T-cell (primary cell): Measurements from ENCODE around the gene NDUFS2. TPM values are rescaled to one million over a fixed set of nuclear protein-coding genes. Genes with fewer than 3 reads are reported as not detected.
A peak's percentile ranks its signal among the peaks of the same experiment; 100 is the strongest.
"Not testable (repeated sequence)": the region's sequence is repeated elsewhere in the genome, so short reads cannot be mapped to it uniquely, and the experiment has no call there.

Experiments used
- ATAC-seq, 4 experiments: fragments of 200-7000 bp in 3 of 4; fragments of 150-1000 bp in 1 of 4; cut with Tn5 transposase; replicated peaks in 1 of 4; 1 replicate in 3 of 4; 2 replicates in 1 of 4; pipeline ENCODE4 v1.10.0; 2021; ENCODE audit warnings: moderate library complexity in 3 of 4, mild to moderate bottlenecking in 2 of 4, moderate number of reproducible peaks in 1 of 4
- CTCF ChIA-PET, 2 donors: fragments of 300-600 bp; sonication (Branson Sonifier 250); formaldehyde crosslinking; loops; one replicate each; lab custom pipeline; 2022; ENCODE audit warnings: antibody characterized with exemption in 2 of 2; lab: Charles Lee
- POLR2A ChIA-PET, 2 donors: fragments of 300-600 bp; sonication (Branson Sonifier 250); formaldehyde crosslinking; loops; one replicate each; lab custom pipeline; 2022; ENCODE audit warnings: antibody characterized with exemption in 2 of 2; lab: Charles Lee
- DNase-seq, 35 experiments: peaks; one replicate each; pipeline versions ENCODE4 v3.0.0 to v3.0.0-alpha.2; 2013 to 2023
- H3K27ac ChIP-seq: one replicate; pipeline ENCODE4 v1.5.1; 2013; ENCODE audit warnings: low read length
- H3K27me3 ChIP-seq, 2 experiments: replicated peaks in 1 of 2; 1 replicate in 1 of 2; 2 replicates in 1 of 2; pipeline versions ENCODE4 v1.6.1 to v1.7.0; 2013; ENCODE audit warnings: low read length in 1 of 2, mixed read lengths in 1 of 2; ENCODE audit not compliant: control insufficient read depth in 2 of 2, insufficient read depth in 2 of 2; ENCODE audit errors: extremely low read depth in 1 of 2
- H3K36me3 ChIP-seq, 2 donors: 1 replicate in 1 of 2; 2 replicates in 1 of 2; pipeline versions ENCODE4 v1.6.1 to v1.7.0; 2013; ENCODE audit warnings: low read length in 1 of 2; ENCODE audit not compliant: control insufficient read depth in 2 of 2, insufficient read depth in 1 of 2; ENCODE audit errors: extremely low read depth in 1 of 2
- H3K4me1 ChIP-seq, 2 experiments: 1 replicate in 1 of 2; 2 replicates in 1 of 2; pipeline versions ENCODE4 v1.6.1 to v1.7.0; 2013; ENCODE audit warnings: low read length in 2 of 2, mixed read lengths in 1 of 2; ENCODE audit not compliant: insufficient read depth in 2 of 2, control insufficient read depth in 1 of 2; ENCODE audit errors: extremely low read depth in 1 of 2
- H3K4me3 ChIP-seq, 2 donors: 1 replicate in 1 of 2; 2 replicates in 1 of 2; pipeline versions ENCODE4 v1.5.1 to v1.7.0; 2013; ENCODE audit warnings: mild to moderate bottlenecking in 2 of 2, low read length in 1 of 2, moderate library complexity in 1 of 2; ENCODE audit not compliant: control insufficient read depth in 1 of 2; ENCODE audit errors: extremely low read depth in 1 of 2
- H3K9me3 ChIP-seq: 2 replicates; pipeline ENCODE4 v1.7.0; 2013
- H3K27ac Mint-ChIP-seq, 2 donors: one replicate each; pipeline ENCODE4 v1.8.0; 2020 to 2021; ENCODE audit warnings: mild to moderate bottlenecking in 2 of 2, mixed read lengths in 2 of 2
- H3K27me3 Mint-ChIP-seq, 2 donors: one replicate each; pipeline ENCODE4 v1.8.0; 2021 to 2022; ENCODE audit warnings: mixed read lengths in 2 of 2
- H3K36me3 Mint-ChIP-seq: one replicate; pipeline ENCODE4 v1.8.0; 2021; ENCODE audit warnings: mixed read lengths
- H3K4me1 Mint-ChIP-seq, 3 donors: one replicate each; pipeline ENCODE4 v1.8.0; 2020 to 2022; ENCODE audit warnings: mixed read lengths in 3 of 3, mild to moderate bottlenecking in 1 of 3
- H3K4me3 Mint-ChIP-seq, 3 donors: one replicate each; pipeline ENCODE4 v1.8.0; 2020 to 2022; ENCODE audit warnings: mild to moderate bottlenecking in 3 of 3, mixed read lengths in 3 of 3, moderate library complexity in 3 of 3
- H3K9me3 Mint-ChIP-seq, 3 donors: one replicate each; pipeline ENCODE4 v1.8.0; 2020 to 2022; ENCODE audit warnings: mixed read lengths in 3 of 3
- WGBS: methylation state at CpG from one replicate; pipeline ENCODE4 v1.1.5; 2013; ENCODE audit warnings: missing lambda C conversion rate; ENCODE audit not compliant: insufficient coverage; 5-methylcytosine and 5-hydroxymethylcytosine counted together
- total RNA-seq, 35 experiments: library from RNA in 6 of 35; stranded (reverse) in 6 of 35; fragments of 120-200 nt in 1 of 35; gene quantifications; one replicate each; pipeline versions ENCODE4 v1.2.1 to v1.2.4 and lab custom pipeline; 2013 to 2026

The NDUFS2 gene
- total RNA-seq, 5 donors from 2014 or later (not counting 1 experiment from before 2014, with no cell fraction given): 57.3 to 92.2 (median 88.2) TPM

DNA sequence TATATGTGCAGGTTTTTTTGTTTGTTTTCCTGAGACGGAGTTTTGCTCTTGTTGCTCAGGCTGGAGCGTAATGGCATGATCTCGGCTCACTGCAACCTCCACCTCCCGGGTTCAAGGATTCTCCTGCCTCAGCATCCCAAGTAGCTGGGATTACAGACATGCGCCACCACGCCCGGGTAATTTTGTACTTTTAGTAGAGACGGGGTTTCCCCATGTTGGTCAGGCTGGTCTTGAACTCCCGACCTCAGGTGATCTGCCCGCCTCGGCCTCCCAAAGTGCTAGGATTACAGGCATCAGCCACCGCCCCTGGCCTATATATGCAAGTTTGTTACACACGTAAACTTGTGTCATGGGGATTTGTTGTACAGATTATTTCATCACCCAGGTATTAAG, 22.5 kb downstream of the NDUFS2 start:
- Histone ChIP-seq H3K36me3 (peaks cover 4 to 20% of the 10 kb centered on the region in 2 donors), H3K4me1 (peaks cover 17 to 31% of the 10 kb centered on the region in 2 experiments)
- H3K27ac Mint-ChIP-seq: peak overlapping the region in 1 of 2 donors; percentile 96
- ATAC-seq, H3K9me3 ChIP-seq, H3K27ac ChIP-seq, H3K4me3 ChIP-seq, POLR2A ChIA-PET, DNase-seq, H3K4me3 Mint-ChIP-seq, H3K9me3 Mint-ChIP-seq, H3K27me3 ChIP-seq, H3K27me3 Mint-ChIP-seq: not testable (repeated sequence)
- peaks cover 13% of the 10 kb centered on the region for H3K36me3 Mint-ChIP-seq
- CTCF ChIA-PET: interaction anchor here (0.7 to 2.8 kb wide), 5 partner anchors 20 to 157 kb away, joined by 3 to 76 read pairs (median 3); partner anchors contain the start of genes NDUFS2 (in 1 of the 2) and UFC1 (in 1 of the 2)
- H3K4me1 Mint-ChIP-seq: peaks cover 42 to 55% (median 43%) of the 10 kb centered on the region in 3 donors
- WGBS: 89% methylated on average over 4 of the region's 13 CpGs

DNA sequence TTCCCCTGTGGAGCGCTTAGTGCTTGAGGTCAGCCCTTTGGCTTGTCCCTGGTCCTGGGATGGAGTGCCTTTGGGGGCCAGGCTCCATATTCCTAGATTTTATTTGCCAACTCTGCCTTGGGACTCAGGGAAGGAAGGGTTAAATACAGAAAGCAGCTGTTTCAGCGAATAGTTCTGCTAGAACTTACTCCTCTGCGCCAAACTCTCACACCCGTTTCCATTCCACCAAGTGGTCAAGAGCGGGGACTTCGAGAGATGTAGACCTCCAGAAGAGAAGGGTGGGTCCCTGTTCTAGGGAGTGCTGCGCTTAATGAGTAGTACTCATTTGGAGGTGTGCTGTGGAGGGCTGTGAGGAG, 23.0 kb downstream of the NDUFS2 start:
- H3K4me1 ChIP-seq: peaks cover 15 to 31% of the 10 kb centered on the region in 2 experiments
- ChIA-PET POLR2A (interaction anchor here (0.5 to 1.2 kb wide), 14 partner anchors 13 to 1392 kb away, joined by 3 to 13 read pairs (median 6); partner anchors contain the start of genes NDUFS2 (in 2 of the 2), PPOX (in 1 of the 2), SDHC (in 1 of the 2) and TSTD1 (in 1 of the 2)), CTCF (interaction anchor here (0.5 to 3.0 kb wide), 50 partner anchors 8 to 1147 kb away, joined by 3 to 76 read pairs (median 7); partner anchors contain the start of genes ADAMTS4 (in 1 of the 2), ARHGAP30 (in 1 of the 2), CFAP126 (in 1 of the 2) and DEDD (in 1 of the 2))
- DNase-seq: no peak
- peak in 3 of 4 experiments; percentile 1 to 2 (median 1) for ATAC-seq
- H3K4me3 Mint-ChIP-seq: no peak overlapping the region
- no peaks in the 10 kb centered on the region for H3K9me3 ChIP-seq
- no peaks in the 10 kb centered on the region for H3K27me3 Mint-ChIP-seq
- H3K27ac Mint-ChIP-seq: peak overlapping the region; percentile 96 to 98
- WGBS: no CpG with 5 or more reads among the region's 7 CpGs
- H3K4me3 ChIP-seq: no peak overlapping the region
- no peaks in the 10 kb centered on the region for H3K27me3 ChIP-seq
- peaks cover 37 to 50% (median 38%) of the 10 kb centered on the region in 3 donors for H3K4me1 Mint-ChIP-seq
- H3K27ac ChIP-seq: peak overlapping the region; percentile 75
- H3K36me3 Mint-ChIP-seq: peaks cover 14% of the 10 kb centered on the region
- peaks cover 5 to 23% of the 10 kb centered on the region in 2 donors for H3K36me3 ChIP-seq
- no peaks in the 10 kb centered on the region for H3K9me3 Mint-ChIP-seq

DNA sequence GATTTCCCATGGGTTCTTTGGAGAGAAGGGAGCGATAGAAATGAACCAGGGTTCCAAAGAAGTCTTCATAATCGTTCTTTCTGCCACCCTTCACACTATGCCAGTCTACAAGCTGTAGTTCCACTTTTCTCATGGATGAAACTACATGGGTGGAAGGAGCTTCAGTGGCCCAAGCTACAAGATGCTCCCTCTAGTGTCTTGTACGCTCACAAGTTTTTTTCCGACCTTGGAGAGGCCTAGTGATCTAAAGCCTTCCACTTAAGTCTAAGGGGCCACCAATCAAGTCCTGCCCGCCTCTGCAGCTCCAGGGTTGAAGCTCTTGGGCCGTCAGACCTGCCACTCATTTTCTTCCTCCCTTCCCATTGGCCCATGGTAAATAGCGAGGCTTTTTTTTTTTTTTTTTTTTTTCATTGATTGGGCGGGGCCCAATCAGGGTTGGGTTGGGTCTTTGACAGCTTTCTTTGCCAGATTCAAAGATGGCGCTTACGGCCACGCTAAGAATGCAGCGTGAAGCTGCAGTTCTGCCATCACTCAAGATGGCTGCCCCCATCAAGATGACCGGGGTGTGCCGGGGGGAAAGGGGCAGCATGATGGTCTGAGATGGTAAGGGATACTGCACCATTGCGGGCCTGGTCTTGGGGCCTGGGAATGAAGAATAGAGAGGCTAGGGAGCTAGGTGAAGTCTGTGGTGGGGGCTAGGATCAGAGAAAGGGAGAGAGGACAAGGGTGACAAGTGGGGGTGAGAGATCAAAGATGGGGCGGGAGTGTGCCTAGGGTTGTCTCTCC, 23.6 kb downstream of the NDUFS2 start, which contains the start of gene TOMM40L:
Gene TOMM40L, plus strand, starts transcription at position 527 of the 786 bp plus-strand sequence. CDS start 430 bp downstream, outside the sequence.
- DNase-seq (peak; percentile 75 to 97 (median 87)), ATAC-seq (peak; percentile 94 to 97 (median 94))
- no peaks in the 10 kb centered on the region for H3K27me3 Mint-ChIP-seq
- 0% methylated on average over 10 of the region's 16 CpGs for WGBS
- Histone ChIP-seq H3K27ac (peak within 1 kb of the TSS; percentile 75), H3K27me3 (no peaks in the 10 kb centered on the region), H3K36me3 (peaks cover 5 to 23% of the 10 kb centered on the region in 2 donors), H3K4me3 (peak within 1 kb of the TSS; percentile 71 to 86), H3K9me3 (no peaks in the 10 kb centered on the region), H3K4me1 (peaks cover 15 to 31% of the 10 kb centered on the region in 2 experiments)
- H3K4me1 Mint-ChIP-seq: peaks cover 36 to 48% (median 38%) of the 10 kb centered on the region in 3 donors
- H3K4me3 Mint-ChIP-seq: peak within 1 kb of the TSS; percentile 89 to 100 (median 99)
- H3K36me3 Mint-ChIP-seq: peaks cover 17% of the 10 kb centered on the region
- no peaks in the 10 kb centered on the region for H3K9me3 Mint-ChIP-seq
- H3K27ac Mint-ChIP-seq: peak within 1 kb of the TSS; percentile 96 to 98
- ChIA-PET CTCF (interaction anchor here (0.5 to 3.0 kb wide), 58 partner anchors 8 to 1148 kb away, joined by 3 to 76 read pairs (median 6); partner anchors contain the start of genes ADAMTS4 (in 1 of the 2), ARHGAP30 (in 1 of the 2), B4GALT3 (in 1 of the 2) and CFAP126 (in 1 of the 2)), POLR2A (interaction anchor here (0.5 to 1.2 kb wide), 19 partner anchors 9 to 1393 kb away, joined by 3 to 13 read pairs (median 6); partner anchors contain the start of genes NDUFS2 (in 2 of the 2), PPOX (in 1 of the 2), SDHC (in 1 of the 2) and TSTD1 (in 1 of the 2))

DNA sequence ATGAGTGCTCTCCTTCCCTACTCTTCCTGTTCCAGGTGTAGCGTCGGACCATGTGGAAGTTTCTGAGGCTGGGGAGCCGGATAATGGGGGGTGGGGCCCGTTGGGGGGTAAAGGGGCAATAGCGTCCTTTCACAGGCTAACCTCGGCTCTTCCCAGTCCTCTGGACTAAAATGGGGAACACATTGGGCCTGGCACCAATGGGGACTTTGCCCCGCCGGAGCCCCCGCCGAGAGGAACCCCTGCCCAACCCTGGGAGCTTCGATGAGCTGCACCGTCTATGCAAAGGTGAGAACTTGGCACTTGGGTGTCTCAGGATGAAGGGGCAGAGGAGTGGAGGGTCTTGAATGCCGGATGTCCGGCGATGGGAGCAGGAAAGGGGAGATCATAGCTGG, 24.1 kb downstream of the NDUFS2 start:
- H3K27ac Mint-ChIP-seq: peak overlapping the region; percentile 96 to 98
- peaks cover 15 to 31% of the 10 kb centered on the region in 2 experiments for H3K4me1 ChIP-seq
- no peaks in the 10 kb centered on the region for H3K27me3 Mint-ChIP-seq
- H3K36me3 ChIP-seq: peaks cover 5 to 23% of the 10 kb centered on the region in 2 donors
- H3K9me3 ChIP-seq: no peaks in the 10 kb centered on the region
- peak overlapping the region; percentile 89 to 100 (median 99) for H3K4me3 Mint-ChIP-seq
- DNase-seq: peak in 1 of 35 experiments; percentile 16
- H3K4me3 ChIP-seq: peak overlapping the region; percentile 71 to 86
- H3K36me3 Mint-ChIP-seq: peaks cover 17% of the 10 kb centered on the region
- H3K27ac ChIP-seq: peak overlapping the region; percentile 31
- ChIA-PET POLR2A (interaction anchor here in 1 of 2 donors (0.6 to 1.2 kb wide), 7 partner anchors 14 to 942 kb away, joined by 3 to 13 read pairs (median 10); partner anchors contain the start of genes NDUFS2, SDHC and UFC1), CTCF (interaction anchor here (0.5 to 3.0 kb wide), 43 partner anchors 9 to 543 kb away, joined by 3 to 76 read pairs (median 7); partner anchors contain the start of genes ADAMTS4 (in 1 of the 2), B4GALT3 (in 1 of the 2), CFAP126 (in 1 of the 2) and DEDD (in 1 of the 2))
- ATAC-seq: no peak
- H3K27me3 ChIP-seq: no peaks in the 10 kb centered on the region
- H3K4me1 Mint-ChIP-seq: peaks cover 35 to 46% (median 38%) of the 10 kb centered on the region in 3 donors
- 6% methylated on average over 13 of the region's 15 CpGs for WGBS
- H3K9me3 Mint-ChIP-seq: no peaks in the 10 kb centered on the region

DNA sequence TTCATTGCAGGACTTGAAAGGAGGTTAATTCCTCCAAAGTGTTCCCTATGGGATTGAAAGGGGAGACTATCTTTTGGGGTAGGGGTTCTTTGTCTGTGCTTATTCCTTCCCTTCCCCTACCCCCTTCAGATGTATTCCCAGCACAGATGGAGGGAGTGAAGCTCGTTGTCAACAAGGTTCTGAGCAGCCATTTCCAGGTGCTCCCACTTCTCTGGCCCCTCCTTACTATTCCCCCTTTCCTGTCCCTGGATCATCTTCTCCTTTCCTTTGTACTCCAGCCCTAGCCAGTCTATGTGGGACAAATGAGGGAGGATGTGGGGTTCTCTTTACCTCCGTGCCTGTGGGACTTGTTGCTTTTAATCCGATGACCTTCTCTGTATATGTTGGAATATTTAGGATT, 24.6 kb downstream of the NDUFS2 start:
- H3K4me1 ChIP-seq: peaks cover 15 to 31% of the 10 kb centered on the region in 2 experiments
- Mint-ChIP-seq H3K27ac (peak overlapping the region; percentile 53 to 78), H3K4me1 (peaks cover 35 to 45% (median 36%) of the 10 kb centered on the region in 3 donors), H3K4me3 (peak overlapping the region; percentile 89 to 100 (median 99)), H3K27me3 (no peaks in the 10 kb centered on the region), H3K9me3 (no peaks in the 10 kb centered on the region), H3K36me3 (peaks cover 17% of the 10 kb centered on the region)
- CTCF ChIA-PET: interaction anchor here (0.5 to 3.0 kb wide), 16 partner anchors 15 to 162 kb away, joined by 3 to 76 read pairs (median 7); partner anchors contain the start of genes B4GALT3 (in 1 of the 2), DEDD (in 1 of the 2), NDUFS2 (in 1 of the 2) and PCP4L1 (in 1 of the 2)
- H3K36me3 ChIP-seq: peaks cover 5 to 23% of the 10 kb centered on the region in 2 donors
- H3K27me3 ChIP-seq: no peaks in the 10 kb centered on the region
- DNase-seq (no peak), ATAC-seq (no peak)
- no peaks in the 10 kb centered on the region for H3K9me3 ChIP-seq
- WGBS: 83% methylated on average over 1 of the region's 3 CpGs
- no peak overlapping the region for H3K27ac ChIP-seq
- H3K4me3 ChIP-seq: peak overlapping the region; percentile 71 to 86
- POLR2A ChIA-PET: no interaction called here
